Testis (tissue), 2 donors: ENCODE data around the gene FRMD4B.

Source experiments
- POLR2A ChIP-seq: fragments of 450-650 bp; IDR thresholded peaks from one replicate; pipeline ENCODE4 v1.6.1; 2017; ENCODE audit warnings: antibody characterized with exemption, mild to moderate bottlenecking, moderate library complexity
- TF ChIP-seq, protein P1 (sequence below), 3 experiments: fragments of 450-650 bp in 2 of 3; fragments of 200-600 bp in 1 of 3; sonication (generic) in 1 of 3; IDR thresholded peaks; one replicate each; pipeline ENCODE4 v1.5.1; 2016 to 2019; ENCODE audit warnings: antibody characterized with exemption in 3 of 3, mild to moderate bottlenecking in 2 of 3, moderate library complexity in 1 of 3

DNA sequence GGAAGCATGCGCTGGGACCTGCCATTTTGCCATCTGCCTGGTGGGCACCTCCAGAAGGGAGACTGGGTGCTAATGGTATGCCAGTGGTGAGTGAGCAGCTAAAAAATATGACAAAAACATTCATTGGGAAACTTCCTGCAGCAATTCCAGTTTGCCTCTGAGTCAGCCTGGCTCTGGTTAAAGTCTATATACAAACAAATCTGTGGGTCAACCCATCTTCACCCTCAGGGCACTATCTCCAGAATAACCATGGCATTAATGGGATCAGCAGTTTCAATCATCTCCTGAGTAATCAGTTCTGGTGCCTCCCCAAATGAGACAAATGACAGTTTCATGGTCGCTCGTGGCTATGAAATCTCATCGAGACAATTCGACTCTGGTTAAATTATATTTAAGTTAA lies 21.5 kb downstream of the FRMD4B start:
- no peak for TF ChIP-seq POLR2A
- TF ChIP-seq, protein P1, sequence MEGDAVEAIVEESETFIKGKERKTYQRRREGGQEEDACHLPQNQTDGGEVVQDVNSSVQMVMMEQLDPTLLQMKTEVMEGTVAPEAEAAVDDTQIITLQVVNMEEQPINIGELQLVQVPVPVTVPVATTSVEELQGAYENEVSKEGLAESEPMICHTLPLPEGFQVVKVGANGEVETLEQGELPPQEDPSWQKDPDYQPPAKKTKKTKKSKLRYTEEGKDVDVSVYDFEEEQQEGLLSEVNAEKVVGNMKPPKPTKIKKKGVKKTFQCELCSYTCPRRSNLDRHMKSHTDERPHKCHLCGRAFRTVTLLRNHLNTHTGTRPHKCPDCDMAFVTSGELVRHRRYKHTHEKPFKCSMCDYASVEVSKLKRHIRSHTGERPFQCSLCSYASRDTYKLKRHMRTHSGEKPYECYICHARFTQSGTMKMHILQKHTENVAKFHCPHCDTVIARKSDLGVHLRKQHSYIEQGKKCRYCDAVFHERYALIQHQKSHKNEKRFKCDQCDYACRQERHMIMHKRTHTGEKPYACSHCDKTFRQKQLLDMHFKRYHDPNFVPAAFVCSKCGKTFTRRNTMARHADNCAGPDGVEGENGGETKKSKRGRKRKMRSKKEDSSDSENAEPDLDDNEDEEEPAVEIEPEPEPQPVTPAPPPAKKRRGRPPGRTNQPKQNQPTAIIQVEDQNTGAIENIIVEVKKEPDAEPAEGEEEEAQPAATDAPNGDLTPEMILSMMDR (IDR thresholded peaks at IDR 0.05) = no peak
